ENCODE data around the gene CDC16. TPM values are rescaled to one million over a fixed set of nuclear protein-coding genes. Genes with fewer than 3 reads are reported as not detected.
A peak's percentile ranks its signal among the peaks of the same experiment; 100 is the strongest.

The CDC16 gene
- total and polyA plus RNA-seq, 5 donors from 2014 or later, result 16.1 to 56.8 (median 22.1) TPM

GRCh38 chr13:114236227-114236626, 1.5 kb downstream of the CDC16 start:
- ATAC-seq (ENCODE audit: low read depth in 2 of 2) (no peak), DNase-seq (no peak)
- H3K27me3 ChIP-seq (ENCODE audit: control insufficient read depth, insufficient read depth, low read length), result no peaks in the 10 kb centered on the region
- peaks cover 25% of the 10 kb centered on the region for H3K4me1 ChIP-seq (ENCODE audit: control insufficient read depth, insufficient read depth, low read length, poor library complexity, severe bottlenecking)
- Mint-ChIP-seq H3K27ac (no peak overlapping the region), H3K4me3 (peak overlapping the region; percentile 88 to 96 (median 93)), H3K27me3 (peaks cover 10% of the 10 kb centered on the region), H3K9me3 (no peaks in the 10 kb centered on the region), H3K4me1 (peaks cover 9 to 38% (median 16%) of the 10 kb centered on the region in 4 donors), H3K36me3 (peaks cover 25% of the 10 kb centered on the region)
- peaks cover 45% of the 10 kb centered on the region for H3K36me3 ChIP-seq (ENCODE audit: control insufficient read depth, insufficient read depth, low read length)
- peak overlapping the region; percentile 88 for H3K4me3 ChIP-seq (ENCODE audit: low read depth, low read length)
- H3K9me3 ChIP-seq (ENCODE audit: control insufficient read depth in 2 of 2, low read length in 2 of 2), result no peaks in the 10 kb centered on the region
- peak overlapping the region; percentile 71 for H3K27ac ChIP-seq (ENCODE audit: insufficient read depth, low read length, poor library complexity, severe bottlenecking)

GRCh38 chr13:114237415-114238112, 2.9 kb downstream of the CDC16 start:
- H3K9me3 Mint-ChIP-seq, result no peaks in the 10 kb centered on the region
- H3K4me3 Mint-ChIP-seq, result peak overlapping the region in 2 of 4 donors; percentile 1 to 62
- H3K9me3 ChIP-seq (ENCODE audit: control insufficient read depth in 2 of 2, low read length in 2 of 2), result no peaks in the 10 kb centered on the region
- no peak for ATAC-seq (ENCODE audit: low read depth in 2 of 2)
- H3K27me3 ChIP-seq (ENCODE audit: control insufficient read depth, insufficient read depth, low read length), result no peaks in the 10 kb centered on the region
- peaks cover 25% of the 10 kb centered on the region for H3K4me1 ChIP-seq (ENCODE audit: control insufficient read depth, insufficient read depth, low read length, poor library complexity, severe bottlenecking)
- no peak for DNase-seq
- H3K27ac Mint-ChIP-seq, result peak overlapping the region in 1 of 3 donors; percentile 63
- peaks cover 58% of the 10 kb centered on the region for H3K36me3 ChIP-seq (ENCODE audit: control insufficient read depth, insufficient read depth, low read length)
- peaks cover 35% of the 10 kb centered on the region for H3K36me3 Mint-ChIP-seq
- peaks cover 9 to 47% (median 16%) of the 10 kb centered on the region in 4 donors for H3K4me1 Mint-ChIP-seq
- no peak overlapping the region for H3K4me3 ChIP-seq (ENCODE audit: low read depth, low read length)
- H3K27ac ChIP-seq (ENCODE audit: insufficient read depth, low read length, poor library complexity, severe bottlenecking), result no peak overlapping the region
- peaks cover 2% of the 10 kb centered on the region for H3K27me3 Mint-ChIP-seq

- Mint-ChIP-seq H3K9me3 (no peaks in the 10 kb centered on the region), H3K4me3 (no peak overlapping the region), H3K27me3 (no peaks in the 10 kb centered on the region), H3K27ac (no peak overlapping the region), H3K36me3 (peaks cover 67% of the 10 kb centered on the region), H3K4me1 (peaks cover 4 to 33% (median 6%) of the 10 kb centered on the region in 4 donors)
- peaks cover 96% of the 10 kb centered on the region for H3K36me3 ChIP-seq (ENCODE audit: control insufficient read depth, insufficient read depth, low read length)
- DNase-seq (no peak), ATAC-seq (ENCODE audit: low read depth in 2 of 2) (no peak)
- no peak overlapping the region for H3K4me3 ChIP-seq (ENCODE audit: low read depth, low read length)
- H3K4me1 ChIP-seq (ENCODE audit: control insufficient read depth, insufficient read depth, low read length, poor library complexity, severe bottlenecking), result no peaks in the 10 kb centered on the region
- no peaks in the 10 kb centered on the region for H3K27me3 ChIP-seq (ENCODE audit: control insufficient read depth, insufficient read depth, low read length)
- no peaks in the 10 kb centered on the region for H3K9me3 ChIP-seq (ENCODE audit: control insufficient read depth in 2 of 2, low read length in 2 of 2)
- H3K27ac ChIP-seq (ENCODE audit: insufficient read depth, low read length, poor library complexity, severe bottlenecking), result no peak overlapping the region
Measured at GRCh38 chr13:114241918-114242317, 7.2 kb downstream of the CDC16 start.

- no peaks in the 10 kb centered on the region for H3K9me3 ChIP-seq (ENCODE audit: control insufficient read depth in 2 of 2, low read length in 2 of 2)
- H3K4me3 ChIP-seq (ENCODE audit: low read depth, low read length), result no peak overlapping the region
- Mint-ChIP-seq H3K27ac (no peak overlapping the region), H3K4me1 (peaks cover 0 to 28% (median 5%) of the 10 kb centered on the region in 4 donors), H3K36me3 (peaks cover 70% of the 10 kb centered on the region), H3K9me3 (no peaks in the 10 kb centered on the region), H3K27me3 (no peaks in the 10 kb centered on the region), H3K4me3 (no peak overlapping the region)
- peaks cover 93% of the 10 kb centered on the region for H3K36me3 ChIP-seq (ENCODE audit: control insufficient read depth, insufficient read depth, low read length)
- ATAC-seq (ENCODE audit: low read depth in 2 of 2), result no peak
- no peaks in the 10 kb centered on the region for H3K4me1 ChIP-seq (ENCODE audit: control insufficient read depth, insufficient read depth, low read length, poor library complexity, severe bottlenecking)
- DNase-seq, result no peak
- no peak overlapping the region for H3K27ac ChIP-seq (ENCODE audit: insufficient read depth, low read length, poor library complexity, severe bottlenecking)
- no peaks in the 10 kb centered on the region for H3K27me3 ChIP-seq (ENCODE audit: control insufficient read depth, insufficient read depth, low read length)
Measured at GRCh38 chr13:114243971-114244370, 9.3 kb downstream of the CDC16 start.

GRCh38 chr13:114244637-114245036, 9.9 kb downstream of the CDC16 start:
- Mint-ChIP-seq H3K4me1 (peaks cover 0 to 27% (median 5%) of the 10 kb centered on the region in 4 donors), H3K4me3 (no peak overlapping the region), H3K36me3 (peaks cover 66% of the 10 kb centered on the region), H3K27me3 (no peaks in the 10 kb centered on the region), H3K9me3 (no peaks in the 10 kb centered on the region), H3K27ac (no peak overlapping the region)
- no peaks in the 10 kb centered on the region for H3K4me1 ChIP-seq (ENCODE audit: control insufficient read depth, insufficient read depth, low read length, poor library complexity, severe bottlenecking)
- H3K9me3 ChIP-seq (ENCODE audit: control insufficient read depth in 2 of 2, low read length in 2 of 2), result no peaks in the 10 kb centered on the region
- H3K36me3 ChIP-seq (ENCODE audit: control insufficient read depth, insufficient read depth, low read length), result peaks cover 93% of the 10 kb centered on the region
- no peak overlapping the region for H3K4me3 ChIP-seq (ENCODE audit: low read depth, low read length)
- no peaks in the 10 kb centered on the region for H3K27me3 ChIP-seq (ENCODE audit: control insufficient read depth, insufficient read depth, low read length)
- DNase-seq, result no peak
- ATAC-seq (ENCODE audit: low read depth in 2 of 2), result no peak
- no peak overlapping the region for H3K27ac ChIP-seq (ENCODE audit: insufficient read depth, low read length, poor library complexity, severe bottlenecking)

GRCh38 chr13:114248011-114248410, 13.3 kb downstream of the CDC16 start:
- Histone ChIP-seq H3K27me3 (ENCODE audit: control insufficient read depth, insufficient read depth, low read length) (no peaks in the 10 kb centered on the region), H3K27ac (ENCODE audit: insufficient read depth, low read length, poor library complexity, severe bottlenecking) (no peak overlapping the region), H3K4me1 (ENCODE audit: control insufficient read depth, insufficient read depth, low read length, poor library complexity, severe bottlenecking) (no peaks in the 10 kb centered on the region), H3K36me3 (ENCODE audit: control insufficient read depth, insufficient read depth, low read length) (peaks cover 88% of the 10 kb centered on the region), H3K9me3 (ENCODE audit: control insufficient read depth in 2 of 2, low read length in 2 of 2) (no peaks in the 10 kb centered on the region), H3K4me3 (ENCODE audit: low read depth, low read length) (no peak overlapping the region)
- Mint-ChIP-seq H3K4me1 (peaks cover 0 to 26% (median 8%) of the 10 kb centered on the region in 4 donors), H3K27ac (no peak overlapping the region), H3K4me3 (no peak overlapping the region), H3K27me3 (no peaks in the 10 kb centered on the region), H3K9me3 (no peaks in the 10 kb centered on the region), H3K36me3 (peaks cover 64% of the 10 kb centered on the region)
- ATAC-seq (ENCODE audit: low read depth in 2 of 2), result no peak
- DNase-seq, result no peak

GRCh38 chr13:114249077-114249476, 14.4 kb downstream of the CDC16 start:
- H3K36me3 ChIP-seq (ENCODE audit: control insufficient read depth, insufficient read depth, low read length), result peaks cover 79% of the 10 kb centered on the region
- no peaks in the 10 kb centered on the region for H3K27me3 ChIP-seq (ENCODE audit: control insufficient read depth, insufficient read depth, low read length)
- Mint-ChIP-seq H3K27ac (no peak overlapping the region), H3K4me1 (peaks cover 0 to 23% (median 11%) of the 10 kb centered on the region in 4 donors), H3K9me3 (no peaks in the 10 kb centered on the region), H3K36me3 (peaks cover 61% of the 10 kb centered on the region), H3K27me3 (no peaks in the 10 kb centered on the region), H3K4me3 (no peak overlapping the region)
- no peaks in the 10 kb centered on the region for H3K9me3 ChIP-seq (ENCODE audit: control insufficient read depth in 2 of 2, low read length in 2 of 2)
- H3K4me3 ChIP-seq (ENCODE audit: low read depth, low read length), result no peak overlapping the region
- ATAC-seq (ENCODE audit: low read depth in 2 of 2) (no peak), DNase-seq (no peak)
- no peaks in the 10 kb centered on the region for H3K4me1 ChIP-seq (ENCODE audit: control insufficient read depth, insufficient read depth, low read length, poor library complexity, severe bottlenecking)
- no peak overlapping the region for H3K27ac ChIP-seq (ENCODE audit: insufficient read depth, low read length, poor library complexity, severe bottlenecking)

All from CD4-positive, CD25-positive, alpha-beta regulatory T cell (primary cell).